Keratinocyte (primary cell): ENCODE data around the gene TACC2. TPM values are rescaled to one million over a fixed set of nuclear protein-coding genes. Genes with fewer than 3 reads are reported as not detected.

ENCODE experiments used
- DNase-seq: peaks from one replicate; pipeline ENCODE4 v3.0.0-alpha.2; 2011; ENCODE audit warnings: low read depth, missing footprints, low spot score
- FAIRE-seq: peaks from 2 replicates; lab custom pipeline; 2011; peaks lifted over from hg19 to GRCh38; lab: Jason Lieb, UNC
- H2AFZ ChIP-seq: 2 replicates; pipeline ENCODE4 v1.6.0; 2012; ENCODE audit warnings: low read length, control low read depth, inconsistent platforms; ENCODE audit not compliant: control insufficient read depth
- H3K27ac ChIP-seq: 2 replicates; pipeline ENCODE4 v1.5.1; 2011; ENCODE audit warnings: low read length; ENCODE audit not compliant: control insufficient read depth, insufficient read depth
- H3K27me3 ChIP-seq: 3 replicates; pipeline ENCODE4 v1.6.0; 2011; ENCODE audit warnings: low read length; ENCODE audit not compliant: control insufficient read depth, insufficient read depth; ENCODE audit errors: extremely low read depth
- H3K36me3 ChIP-seq, 2 experiments: 2 replicates in 1 of 2; 3 replicates in 1 of 2; pipeline ENCODE4 v1.5.1; 2011; ENCODE audit warnings: low read length in 2 of 2, mild to moderate bottlenecking in 1 of 2; ENCODE audit not compliant: control insufficient read depth in 2 of 2, insufficient read depth in 2 of 2; ENCODE audit errors: extremely low read depth in 1 of 2
- H3K4me1 ChIP-seq: 3 replicates; pipeline ENCODE4 v1.5.1; 2011; ENCODE audit warnings: low read length; ENCODE audit not compliant: control insufficient read depth, insufficient read depth; ENCODE audit errors: extremely low read depth
- H3K4me2 ChIP-seq: 3 replicates; pipeline ENCODE4 v1.6.0; 2011; ENCODE audit warnings: low read depth, low read length; ENCODE audit not compliant: control insufficient read depth, insufficient read depth; ENCODE audit errors: extremely low read depth
- H3K4me3 ChIP-seq, 3 experiments: fragments of 200-600 bp in 1 of 3; sonication (generic) in 1 of 3; 2 replicates in 2 of 3; 3 replicates in 1 of 3; pipeline ENCODE4 v1.5.1; 2011 to 2016; ENCODE audit warnings: low read length in 3 of 3, mild to moderate bottlenecking in 3 of 3, control low read depth in 2 of 3, inconsistent platforms in 1 of 3, low read depth in 1 of 3, mixed read lengths in 1 of 3, mixed run types in 1 of 3, moderate library complexity in 1 of 3; ENCODE audit not compliant: control insufficient read depth in 2 of 3, insufficient read depth in 2 of 3; ENCODE audit errors: extremely low read depth in 1 of 3
- H3K79me2 ChIP-seq: 2 replicates; pipeline ENCODE4 v1.6.0; 2012; ENCODE audit warnings: low read length; ENCODE audit not compliant: control insufficient read depth, insufficient read depth
- H3K9ac ChIP-seq: 3 replicates; pipeline ENCODE4 v1.6.0; 2011; ENCODE audit warnings: low read length; ENCODE audit not compliant: control insufficient read depth, insufficient read depth; ENCODE audit errors: extremely low read depth
- H3K9me1 ChIP-seq: 3 replicates; pipeline ENCODE4 v1.6.0; 2011; ENCODE audit warnings: low read length; ENCODE audit not compliant: control insufficient read depth, insufficient read depth; ENCODE audit errors: extremely low read depth
- H3K9me3 ChIP-seq: 2 replicates; pipeline ENCODE4 v1.5.1; 2012; ENCODE audit warnings: low read depth, low read length; ENCODE audit not compliant: control insufficient read depth
- H4K20me1 ChIP-seq: 3 replicates; pipeline ENCODE4 v1.6.0; 2011; ENCODE audit warnings: low read length; ENCODE audit not compliant: control insufficient read depth, insufficient read depth; ENCODE audit errors: extremely low read depth
- CTCF ChIP-seq, 3 experiments: IDR thresholded peaks in 1 of 3; conservative IDR thresholded peaks in 1 of 3; optimal IDR thresholded peaks in 1 of 3; 2 replicates in 2 of 3; 3 replicates in 1 of 3; pipeline versions ENCODE3 to v1.5.1; 2011; ENCODE audit warnings: low read length in 3 of 3, mild to moderate bottlenecking in 3 of 3, moderate library complexity in 2 of 3, control low read depth in 1 of 3, inconsistent platforms in 1 of 3; ENCODE audit not compliant: insufficient read depth in 2 of 3; ENCODE audit errors: extremely low read depth in 1 of 3
- EZH2 ChIP-seq: IDR thresholded peaks from one replicate; pipeline ENCODE4 v1.6.1; 2012; ENCODE audit warnings: inconsistent platforms, mild to moderate bottlenecking, low read length, moderate library complexity
- dilution Hi-C: fragments of 300-500 bp; cut with MboI; formaldehyde crosslinking; loops from one replicate; pipeline ENCODE4 v1.7.0; 2020; ENCODE audit warnings: low sequenced_read_pairs; ENCODE audit not compliant: extremely low pct_ligation_motif_present
- polyA plus RNA-seq, 5 experiments: library from polyadenylated mRNA; depleted of rRNA in 3 of 5; stranded (reverse) in 3 of 5; stranded (forward) in 1 of 5; unstranded in 1 of 5; fragments of >200 nt; gene quantifications; 1 replicate in 1 of 5; 2 replicates in 3 of 5; 3 replicates in 1 of 5; pipeline versions ENCODE4 v1.2.1 to v1.2.3, GENCODE V29; 2011 to 2012; ENCODE audit warnings: missing spikeins in 2 of 5, low read depth in 1 of 5, low replicate concordance in 1 of 5

The TACC2 gene
- polyA plus RNA-seq, 1 donor (not counting 4 experiments of a cell fraction or from before 2014, with no cell fraction given): 12.8 TPM

- no peak overlapping the region for H3K27ac ChIP-seq
- FAIRE-seq (no peak), DNase-seq (no peak)
- peaks cover 3% of the 10 kb centered on the region for H4K20me1 ChIP-seq
- no peaks in the 10 kb centered on the region for H3K4me1 ChIP-seq
- H3K36me3 ChIP-seq: peaks cover 0 to 14% of the 10 kb centered on the region in 2 experiments
- no peaks in the 10 kb centered on the region for H3K79me2 ChIP-seq
- H2AFZ ChIP-seq: no peak overlapping the region
- no peak overlapping the region for H3K4me2 ChIP-seq
- no peaks in the 10 kb centered on the region for H3K9me1 ChIP-seq
- TF ChIP-seq CTCF (optimal IDR thresholded peaks at IDR 0.05 in 1 of 3, IDR thresholded peaks at IDR 0.05 in 1 of 3, conservative IDR thresholded peaks at IDR 0.05 in 1 of 3; ENCODE audit: extremely low read depth in 1 of 3, insufficient read depth in 2 of 3, low read length in 3 of 3) (no peak), EZH2 (no peak)
- dilution Hi-C loops: no loop called here
- no peaks in the 10 kb centered on the region for H3K27me3 ChIP-seq
- no peaks in the 10 kb centered on the region for H3K9me3 ChIP-seq
- no peak overlapping the region for H3K4me3 ChIP-seq
- H3K9ac ChIP-seq: no peak overlapping the region
Measured at GRCh38 chr10:122208571-122209430, 219.8 kb downstream of the TACC2 start.

DNA sequence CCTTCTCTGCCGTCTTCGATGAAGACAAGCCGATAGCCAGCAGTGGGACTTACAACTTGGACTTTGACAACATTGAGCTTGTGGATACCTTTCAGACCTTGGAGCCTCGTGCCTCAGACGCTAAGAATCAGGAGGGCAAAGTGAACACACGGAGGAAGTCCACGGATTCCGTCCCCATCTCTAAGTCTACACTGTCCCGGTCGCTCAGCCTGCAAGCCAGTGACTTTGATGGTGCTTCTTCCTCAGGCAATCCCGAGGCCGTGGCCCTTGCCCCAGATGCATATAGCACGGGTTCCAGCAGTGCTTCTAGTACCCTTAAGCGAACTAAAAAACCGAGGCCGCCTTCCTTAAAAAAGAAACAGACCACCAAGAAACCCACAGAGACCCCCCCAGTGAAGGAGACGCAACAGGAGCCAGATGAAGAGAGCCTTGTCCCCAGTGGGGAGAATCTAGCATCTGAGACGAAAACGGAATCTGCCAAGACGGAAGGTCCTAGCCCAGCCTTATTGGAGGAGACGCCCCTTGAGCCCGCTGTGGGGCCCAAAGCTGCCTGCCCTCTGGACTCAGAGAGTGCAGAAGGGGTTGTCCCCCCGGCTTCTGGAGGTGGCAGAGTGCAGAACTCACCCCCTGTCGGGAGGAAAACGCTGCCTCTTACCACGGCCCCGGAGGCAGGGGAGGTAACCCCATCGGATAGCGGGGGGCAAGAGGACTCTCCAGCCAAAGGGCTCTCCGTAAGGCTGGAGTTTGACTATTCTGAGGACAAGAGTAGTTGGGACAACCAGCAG lies 221.7 kb downstream of the TACC2 start:
- FAIRE-seq (no peak), DNase-seq (no peak)
- no peaks in the 10 kb centered on the region for H3K9me3 ChIP-seq
- H3K9ac ChIP-seq: no peak overlapping the region
- dilution Hi-C loops: no loop called here
- no peak for TF ChIP-seq EZH2
- TF ChIP-seq CTCF (optimal IDR thresholded peaks at IDR 0.05 in 1 of 3, IDR thresholded peaks at IDR 0.05 in 1 of 3, conservative IDR thresholded peaks at IDR 0.05 in 1 of 3; ENCODE audit: extremely low read depth in 1 of 3, insufficient read depth in 2 of 3, low read length in 3 of 3): no peak
- no peaks in the 10 kb centered on the region for H3K27me3 ChIP-seq
- no peaks in the 10 kb centered on the region for H3K4me1 ChIP-seq
- no peaks in the 10 kb centered on the region for H3K9me1 ChIP-seq
- peaks cover 3% of the 10 kb centered on the region for H4K20me1 ChIP-seq
- peaks cover 0 to 15% of the 10 kb centered on the region in 2 experiments for H3K36me3 ChIP-seq
- no peak overlapping the region for H2AFZ ChIP-seq
- H3K4me2 ChIP-seq: no peak overlapping the region
- H3K27ac ChIP-seq: no peak overlapping the region
- H3K79me2 ChIP-seq: no peaks in the 10 kb centered on the region
- no peak overlapping the region for H3K4me3 ChIP-seq
